Erythroblast (primary cell): ENCODE results near the gene BOK.

ENCODE experiments used
- GATA1 ChIP-seq: IDR thresholded peaks from 2 replicates; pipeline ENCODE4 v1.6.1; 2011; ENCODE audit warnings: low read depth, mild to moderate bottlenecking, control low read depth, low read length, moderate library complexity
- POLR2A ChIP-seq: IDR thresholded peaks from 2 replicates; pipeline ENCODE4 v1.6.1; 2011; ENCODE audit warnings: mild to moderate bottlenecking, low read length

- TF ChIP-seq POLR2A (no peak), GATA1 (no peak)
Observed at GRCh38 chr2:241548451-241548835, 10.1 kb upstream of the BOK start.
